SU-DHL-6 (cell line): Measurements from ENCODE around the gene NABP1.

ENCODE experiments used
- H2AFZ ChIP-seq: fragments of 200-600 bp; sonication (generic); 2 replicates; pipeline ENCODE4 v1.6.1; 2014; ENCODE audit warnings: low read depth, mild to moderate bottlenecking, moderate library complexity, mixed read lengths, antibody characterized with exemption, low read length; ENCODE audit not compliant: severe bottlenecking
- H3F3A ChIP-seq: fragments of 200-600 bp; shearing (Covaris generic); 2 replicates; pipeline ENCODE4 v1.6.0; 2016; ENCODE audit warnings: antibody characterized with exemption, mild to moderate bottlenecking; ENCODE audit not compliant: insufficient read depth
- H3K27ac ChIP-seq: fragments of 200-600 bp; sonication (generic); 2 replicates; pipeline ENCODE4 v1.5.1; 2016; ENCODE audit warnings: low read depth, mild to moderate bottlenecking, low read length, moderate library complexity, mixed read lengths
- H3K27me3 ChIP-seq: fragments of 200-600 bp; sonication (generic), shearing (Covaris generic); 2 replicates; pipeline ENCODE4 v1.6.0; 2014; ENCODE audit warnings: mild to moderate bottlenecking, low read length
- H3K36me3 ChIP-seq: fragments of 200-600 bp; sonication (generic); 2 replicates; pipeline ENCODE4 v1.6.1; 2014; ENCODE audit warnings: mild to moderate bottlenecking, low read length, mixed read lengths
- H3K4me2 ChIP-seq: fragments of 300-600, 200-600 bp; shearing (Covaris generic), sonication (generic); 2 replicates; pipeline ENCODE4 v1.6.0; 2014; ENCODE audit warnings: low read length, low read depth, mild to moderate bottlenecking; ENCODE audit not compliant: poor library complexity, severe bottlenecking
- H3K4me3 ChIP-seq: fragments of 200-600 bp; sonication (generic); 2 replicates; pipeline ENCODE4 v1.5.1; 2014; ENCODE audit warnings: antibody characterized with exemption, low read length, mild to moderate bottlenecking, mixed read lengths; ENCODE audit not compliant: insufficient read depth, poor library complexity, severe bottlenecking
- H3K79me2 ChIP-seq: fragments of 200-600 bp; sonication (generic); 2 replicates; pipeline ENCODE4 v1.6.1; 2014; ENCODE audit warnings: mild to moderate bottlenecking, low read length, moderate library complexity; ENCODE audit not compliant: insufficient read depth
- H3K9ac ChIP-seq: fragments of 200-600 bp; sonication (generic); 2 replicates; pipeline ENCODE4 v1.7.0; 2014; ENCODE audit warnings: mild to moderate bottlenecking, low read length
- H3K9me2 ChIP-seq: fragments of 200-600 bp; sonication (generic); replicated peaks from 2 replicates; pipeline ENCODE4 v1.6.1; 2014; ENCODE audit warnings: low read length; ENCODE audit not compliant: insufficient read depth
- H3K9me3 ChIP-seq: fragments of 200-600 bp; sonication (generic); 2 replicates; pipeline ENCODE4 v1.6.1; 2014; ENCODE audit warnings: low read length, mixed read lengths; ENCODE audit not compliant: insufficient read depth
- H4K20me1 ChIP-seq: fragments of 200-600 bp; sonication (generic); 2 replicates; pipeline ENCODE4 v1.6.1; 2014; ENCODE audit warnings: low read depth, mild to moderate bottlenecking, antibody characterized with exemption, low read length, moderate library complexity, mixed read lengths
- CTCF ChIP-seq: fragments of 200-600 bp; sonication (generic); IDR thresholded peaks from one replicate; pipeline ENCODE4 v1.5.1; 2017; ENCODE audit warnings: antibody characterized with exemption, mild to moderate bottlenecking, low read length, moderate library complexity; ENCODE audit not compliant: insufficient read depth, poor library complexity, severe bottlenecking
- EZH2phosphoT487 ChIP-seq: fragments of 200-600 bp; sonication (generic), shearing (Covaris generic); conservative IDR thresholded peaks from 2 replicates; pipeline ENCODE4 v1.6.1; 2018; ENCODE audit warnings: mild to moderate bottlenecking, antibody characterized with exemption, low read length, moderate library complexity, mixed read lengths

The NABP1 gene

GRCh38 chr2:191711621-191712020 is 33.7 kb downstream of the NABP1 start:
- no peak overlapping the region for H2AFZ ChIP-seq
- no peaks in the 10 kb centered on the region for H3K27me3 ChIP-seq
- no peak for TF ChIP-seq EZH2phosphoT487
- TF ChIP-seq CTCF = no peak
- no peak overlapping the region for H3K9ac ChIP-seq
- H3K4me3 ChIP-seq = no peak overlapping the region
- H3K4me2 ChIP-seq = no peak overlapping the region
- H3K36me3 ChIP-seq = no peaks in the 10 kb centered on the region
- H3K9me3 ChIP-seq = no peaks in the 10 kb centered on the region
- H3K9me2 ChIP-seq = no peaks in the 10 kb centered on the region
- no peaks in the 10 kb centered on the region for H4K20me1 ChIP-seq
- no peak overlapping the region for H3K27ac ChIP-seq
- no peaks in the 10 kb centered on the region for H3F3A ChIP-seq
- H3K79me2 ChIP-seq = no peaks in the 10 kb centered on the region

- H2AFZ ChIP-seq = no peak overlapping the region
Measured at GRCh38 chr2:191713837-191714236, 35.9 kb downstream of the NABP1 start.

GRCh38 chr2:191714925-191715324 is 37.0 kb downstream of the NABP1 start:
- Histone ChIP-seq H3K9me3 (no peaks in the 10 kb centered on the region), H2AFZ (no peak overlapping the region), H3K9ac (no peak overlapping the region), H3F3A (no peaks in the 10 kb centered on the region), H3K79me2 (no peaks in the 10 kb centered on the region), H3K9me2 (no peaks in the 10 kb centered on the region), H3K27ac (no peak overlapping the region), H4K20me1 (no peaks in the 10 kb centered on the region), H3K36me3 (no peaks in the 10 kb centered on the region), H3K4me2 (no peak overlapping the region), H3K4me3 (no peak overlapping the region), H3K27me3 (no peaks in the 10 kb centered on the region)
- TF ChIP-seq CTCF (no peak), EZH2phosphoT487 (no peak)

More at GRCh38 chr2:191713837-191714236, 35.9 kb downstream of the NABP1 start:
- Histone ChIP-seq H3K36me3 (no peaks in the 10 kb centered on the region), H3K9ac (no peak overlapping the region), H3K27ac (no peak overlapping the region), H3K4me3 (no peak overlapping the region), H3K4me2 (no peak overlapping the region), H4K20me1 (no peaks in the 10 kb centered on the region), H3K79me2 (no peaks in the 10 kb centered on the region), H3K9me3 (no peaks in the 10 kb centered on the region), H3F3A (no peaks in the 10 kb centered on the region), H3K27me3 (no peaks in the 10 kb centered on the region), H3K9me2 (no peaks in the 10 kb centered on the region)
- TF ChIP-seq EZH2phosphoT487 (no peak), CTCF (no peak)

GRCh38 chr2:191715471-191715870 is 37.5 kb downstream of the NABP1 start:
- Histone ChIP-seq H3K79me2 (no peaks in the 10 kb centered on the region), H3K27me3 (no peaks in the 10 kb centered on the region), H3K36me3 (no peaks in the 10 kb centered on the region), H3K27ac (no peak overlapping the region), H2AFZ (no peak overlapping the region), H3K9me3 (no peaks in the 10 kb centered on the region), H4K20me1 (no peaks in the 10 kb centered on the region), H3F3A (no peaks in the 10 kb centered on the region), H3K4me3 (no peak overlapping the region), H3K4me2 (no peak overlapping the region), H3K9me2 (no peaks in the 10 kb centered on the region), H3K9ac (no peak overlapping the region)
- TF ChIP-seq CTCF (no peak), EZH2phosphoT487 (no peak)
